ENCODE results near the gene TAS1R2.

GRCh38 chr1:18805925-18806849 is 53.3 kb downstream of the TAS1R2 start:
- TF ChIP-seq HDAC2 (IDR thresholded peaks at IDR 0.05) = no peak
- TF ChIP-seq POLR2A (IDR thresholded peaks at IDR 0.05; ENCODE audit: low read length) = no peak
- TF ChIP-seq, protein P1, sequence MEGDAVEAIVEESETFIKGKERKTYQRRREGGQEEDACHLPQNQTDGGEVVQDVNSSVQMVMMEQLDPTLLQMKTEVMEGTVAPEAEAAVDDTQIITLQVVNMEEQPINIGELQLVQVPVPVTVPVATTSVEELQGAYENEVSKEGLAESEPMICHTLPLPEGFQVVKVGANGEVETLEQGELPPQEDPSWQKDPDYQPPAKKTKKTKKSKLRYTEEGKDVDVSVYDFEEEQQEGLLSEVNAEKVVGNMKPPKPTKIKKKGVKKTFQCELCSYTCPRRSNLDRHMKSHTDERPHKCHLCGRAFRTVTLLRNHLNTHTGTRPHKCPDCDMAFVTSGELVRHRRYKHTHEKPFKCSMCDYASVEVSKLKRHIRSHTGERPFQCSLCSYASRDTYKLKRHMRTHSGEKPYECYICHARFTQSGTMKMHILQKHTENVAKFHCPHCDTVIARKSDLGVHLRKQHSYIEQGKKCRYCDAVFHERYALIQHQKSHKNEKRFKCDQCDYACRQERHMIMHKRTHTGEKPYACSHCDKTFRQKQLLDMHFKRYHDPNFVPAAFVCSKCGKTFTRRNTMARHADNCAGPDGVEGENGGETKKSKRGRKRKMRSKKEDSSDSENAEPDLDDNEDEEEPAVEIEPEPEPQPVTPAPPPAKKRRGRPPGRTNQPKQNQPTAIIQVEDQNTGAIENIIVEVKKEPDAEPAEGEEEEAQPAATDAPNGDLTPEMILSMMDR (IDR thresholded peaks at IDR 0.05) = no peak
- no peak for TF ChIP-seq EP300 (IDR thresholded peaks at IDR 0.05)
- no peak for TF ChIP-seq KDM5A (IDR thresholded peaks at IDR 0.05)
- no peak for TF ChIP-seq MYC (IDR thresholded peaks at IDR 0.05; ENCODE audit: borderline replicate concordance, low read length)
- TF ChIP-seq FOSB (CRISPR knock-in tag; IDR thresholded peaks at IDR 0.05) = no peak
- TF ChIP-seq, protein P2, sequence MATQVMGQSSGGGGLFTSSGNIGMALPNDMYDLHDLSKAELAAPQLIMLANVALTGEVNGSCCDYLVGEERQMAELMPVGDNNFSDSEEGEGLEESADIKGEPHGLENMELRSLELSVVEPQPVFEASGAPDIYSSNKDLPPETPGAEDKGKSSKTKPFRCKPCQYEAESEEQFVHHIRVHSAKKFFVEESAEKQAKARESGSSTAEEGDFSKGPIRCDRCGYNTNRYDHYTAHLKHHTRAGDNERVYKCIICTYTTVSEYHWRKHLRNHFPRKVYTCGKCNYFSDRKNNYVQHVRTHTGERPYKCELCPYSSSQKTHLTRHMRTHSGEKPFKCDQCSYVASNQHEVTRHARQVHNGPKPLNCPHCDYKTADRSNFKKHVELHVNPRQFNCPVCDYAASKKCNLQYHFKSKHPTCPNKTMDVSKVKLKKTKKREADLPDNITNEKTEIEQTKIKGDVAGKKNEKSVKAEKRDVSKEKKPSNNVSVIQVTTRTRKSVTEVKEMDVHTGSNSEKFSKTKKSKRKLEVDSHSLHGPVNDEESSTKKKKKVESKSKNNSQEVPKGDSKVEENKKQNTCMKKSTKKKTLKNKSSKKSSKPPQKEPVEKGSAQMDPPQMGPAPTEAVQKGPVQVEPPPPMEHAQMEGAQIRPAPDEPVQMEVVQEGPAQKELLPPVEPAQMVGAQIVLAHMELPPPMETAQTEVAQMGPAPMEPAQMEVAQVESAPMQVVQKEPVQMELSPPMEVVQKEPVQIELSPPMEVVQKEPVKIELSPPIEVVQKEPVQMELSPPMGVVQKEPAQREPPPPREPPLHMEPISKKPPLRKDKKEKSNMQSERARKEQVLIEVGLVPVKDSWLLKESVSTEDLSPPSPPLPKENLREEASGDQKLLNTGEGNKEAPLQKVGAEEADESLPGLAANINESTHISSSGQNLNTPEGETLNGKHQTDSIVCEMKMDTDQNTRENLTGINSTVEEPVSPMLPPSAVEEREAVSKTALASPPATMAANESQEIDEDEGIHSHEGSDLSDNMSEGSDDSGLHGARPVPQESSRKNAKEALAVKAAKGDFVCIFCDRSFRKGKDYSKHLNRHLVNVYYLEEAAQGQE (IDR thresholded peaks at IDR 0.05) = no peak
- no peak for TF ChIP-seq CEBPB (IDR thresholded peaks at IDR 0.05)
- no peak for TF ChIP-seq PHF8 (IDR thresholded peaks at IDR 0.05; ENCODE audit: borderline replicate concordance, low read depth)
- no peak for TF ChIP-seq CHD2 (IDR thresholded peaks at IDR 0.05; ENCODE audit: low read length, partially characterized antibody)

Measured in A549 (cell line).